ENCODE results near the gene ATL2.

- TF ChIP-seq, protein P1, sequence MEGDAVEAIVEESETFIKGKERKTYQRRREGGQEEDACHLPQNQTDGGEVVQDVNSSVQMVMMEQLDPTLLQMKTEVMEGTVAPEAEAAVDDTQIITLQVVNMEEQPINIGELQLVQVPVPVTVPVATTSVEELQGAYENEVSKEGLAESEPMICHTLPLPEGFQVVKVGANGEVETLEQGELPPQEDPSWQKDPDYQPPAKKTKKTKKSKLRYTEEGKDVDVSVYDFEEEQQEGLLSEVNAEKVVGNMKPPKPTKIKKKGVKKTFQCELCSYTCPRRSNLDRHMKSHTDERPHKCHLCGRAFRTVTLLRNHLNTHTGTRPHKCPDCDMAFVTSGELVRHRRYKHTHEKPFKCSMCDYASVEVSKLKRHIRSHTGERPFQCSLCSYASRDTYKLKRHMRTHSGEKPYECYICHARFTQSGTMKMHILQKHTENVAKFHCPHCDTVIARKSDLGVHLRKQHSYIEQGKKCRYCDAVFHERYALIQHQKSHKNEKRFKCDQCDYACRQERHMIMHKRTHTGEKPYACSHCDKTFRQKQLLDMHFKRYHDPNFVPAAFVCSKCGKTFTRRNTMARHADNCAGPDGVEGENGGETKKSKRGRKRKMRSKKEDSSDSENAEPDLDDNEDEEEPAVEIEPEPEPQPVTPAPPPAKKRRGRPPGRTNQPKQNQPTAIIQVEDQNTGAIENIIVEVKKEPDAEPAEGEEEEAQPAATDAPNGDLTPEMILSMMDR (IDR thresholded peaks at IDR 0.05; ENCODE audit: low read depth, low read length), result no peak
- no peak for TF ChIP-seq EZH2phosphoT487 (IDR thresholded peaks at IDR 0.05; ENCODE audit: low read depth)
Measured at GRCh38 chr2:38398739-38399138, 21.7 kb upstream of the ATL2 start.
